GM13976 (cell line): ENCODE results near the gene TYW5.
"Not testable (repeated sequence)": the region's sequence is repeated elsewhere in the genome, so short reads cannot be mapped to it uniquely, and the experiment has no call there.

Experiments
- DNase-seq: peaks from one replicate; pipeline ENCODE4 v3.0.0; 2012; ENCODE audit warnings: low spot score
- CTCF ChIP-seq: IDR thresholded peaks from 2 replicates; pipeline ENCODE4 v1.5.1; 2012; ENCODE audit warnings: borderline replicate concordance, mild to moderate bottlenecking; ENCODE audit not compliant: insufficient read depth; ENCODE audit errors: extremely low read depth, missing control alignments, control extremely low read depth
- in situ Hi-C: fragments of 300-500 bp; cut with MboI; formaldehyde crosslinking; loops from one replicate; pipeline ENCODE4 v1.12.0; 2022; ENCODE audit warnings: low sequenced_read_pairs, mixed read lengths, inconsistent platforms; ENCODE audit not compliant: unreplicated experiment

Gene TYW5

GRCh38 chr2:199922856-199923255, 32.4 kb downstream of the TYW5 start:
- no peak for DNase-seq

GRCh38 chr2:199916980-199917379, 38.3 kb downstream of the TYW5 start:
- in situ Hi-C loops, result no loop called here
- no peak for TF ChIP-seq CTCF
- no peak for DNase-seq

More at GRCh38 chr2:199922856-199923255, 32.4 kb downstream of the TYW5 start:
- TF ChIP-seq CTCF, result no peak
- in situ Hi-C loops, result no loop called here

GRCh38 chr2:199914372-199914958, 40.8 kb downstream of the TYW5 start:
- no peak for DNase-seq
- TF ChIP-seq CTCF, result no peak
- in situ Hi-C loops, result no loop called here

GRCh38 chr2:199912553-199913114, 42.7 kb downstream of the TYW5 start:
- in situ Hi-C loops, DNase-seq: not testable (repeated sequence)

GRCh38 chr2:199911877-199912161, 43.5 kb downstream of the TYW5 start:
- in situ Hi-C loops, result no loop called here
- no peak for DNase-seq
- no peak for TF ChIP-seq CTCF

GRCh38 chr2:199911052-199911876, 44.0 kb downstream of the TYW5 start, which contains the start of gene C2orf69:
C2orf69 (plus strand) TSS chr2:199911293; CDS start chr2:199911439, 146 bp downstream.
- in situ Hi-C loops, result no loop called here
- peak; percentile 94 for DNase-seq
- TF ChIP-seq CTCF, result no peak

- no peak for DNase-seq
- no peak for TF ChIP-seq CTCF
- in situ Hi-C loops, result no loop called here
Measured at GRCh38 chr2:199910338-199911051, 44.8 kb downstream of the TYW5 start.
